Colonic mucosa (tissue), 4 donors: ENCODE measurements around the gene ELOVL2. TPM values are rescaled to one million over a fixed set of nuclear protein-coding genes. Genes with fewer than 3 reads are reported as not detected.
"Not testable (repeated sequence)": the region's sequence is repeated elsewhere in the genome, so short reads cannot be mapped to it uniquely, and the experiment has no call there.

Source experiments
- DNase-seq: peaks from one replicate; pipeline ENCODE4 v3.0.0-alpha.2; 2020
- H3K27ac ChIP-seq: fragments of 200-600 bp; one replicate; pipeline ENCODE4 v1.8.0; 2021
- H3K27me3 ChIP-seq: fragments of 200-600 bp; one replicate; pipeline ENCODE4 v1.8.0; 2021
- H3K36me3 ChIP-seq: fragments of 200-600 bp; one replicate; pipeline ENCODE4 v1.8.0; 2021
- H3K4me1 ChIP-seq: fragments of 200-600 bp; one replicate; pipeline ENCODE4 v1.8.0; 2021; ENCODE audit warnings: mild to moderate bottlenecking
- H3K4me3 ChIP-seq: fragments of 200-600 bp; one replicate; pipeline ENCODE4 v1.8.0; 2021
- H3K9ac ChIP-seq, 2 donors: one replicate each; pipeline ENCODE4 v1.7.0; 2013; ENCODE audit warnings: control low read depth in 2 of 2, low read depth in 2 of 2, low read length in 2 of 2
- H3K9me3 ChIP-seq: fragments of 200-600 bp; one replicate; pipeline ENCODE4 v1.8.0; 2021
- CTCF ChIP-seq: fragments of 200-600 bp; IDR thresholded peaks from one replicate; pipeline ENCODE4 v1.8.0; 2022; ENCODE audit warnings: antibody characterized with exemption, mild to moderate bottlenecking
- intact Hi-C: fragments of 100-400 bp; cut with DNase I; formaldehyde crosslinking; loops from one replicate; pipeline ENCODE4 v1.14.1; 2022
- total RNA-seq, 2 donors: library from RNA; stranded (reverse); fragmentation: NEBNext Ultra II Directional in 1 of 2; extraction: Animal tissue kit (Norgen Biotek cat#: 25700) in 1 of 2; gene quantifications; one replicate each; pipeline ENCODE4 v1.2.1, GENCODE V29; 2021
- donor health status: healthy.
- donor health status: DM: no; HTN: no; CAD: no.
- donor health status: DM: no; HTN: no; CAD: no.

The ELOVL2 gene
- total RNA-seq, 2 donors from 2014 or later: 0.05 to 0.11 TPM

- no peak for DNase-seq
- intact Hi-C loops: no loop called here
- Histone ChIP-seq H3K36me3 (no peaks in the 10 kb centered on the region), H3K4me1 (no peaks in the 10 kb centered on the region), H3K4me3 (no peak overlapping the region), H3K9ac (no peak overlapping the region), H3K27me3 (peaks cover 4% of the 10 kb centered on the region), H3K9me3 (no peaks in the 10 kb centered on the region), H3K27ac (no peak overlapping the region)
- TF ChIP-seq CTCF: no peak
Measured at GRCh38 chr6:11009353-11009752, 34.8 kb downstream of the ELOVL2 start.

GRCh38 chr6:11008821-11009220, 35.3 kb downstream of the ELOVL2 start:
- no peak for TF ChIP-seq CTCF
- Histone ChIP-seq H3K9me3 (no peaks in the 10 kb centered on the region), H3K27me3 (peaks cover 4% of the 10 kb centered on the region), H3K4me1 (no peaks in the 10 kb centered on the region), H3K9ac (no peak overlapping the region), H3K36me3 (no peaks in the 10 kb centered on the region), H3K27ac (no peak overlapping the region), H3K4me3 (no peak overlapping the region)
- DNase-seq: no peak
- intact Hi-C loops: no loop called here

GRCh38 chr6:11007715-11008608, 36.1 kb downstream of the ELOVL2 start:
- intact Hi-C loops: no loop called here
- Histone ChIP-seq H3K27ac (no peak overlapping the region), H3K4me3 (no peak overlapping the region), H3K4me1 (no peaks in the 10 kb centered on the region), H3K9me3 (no peaks in the 10 kb centered on the region), H3K27me3 (no peaks in the 10 kb centered on the region), H3K36me3 (no peaks in the 10 kb centered on the region), H3K9ac (no peak overlapping the region)
- no peak for DNase-seq
- no peak for TF ChIP-seq CTCF

GRCh38 chr6:11006061-11006460, 38.0 kb downstream of the ELOVL2 start:
- DNase-seq: no peak
- TF ChIP-seq CTCF: no peak
- no peak overlapping the region for H3K4me3 ChIP-seq
- no peaks in the 10 kb centered on the region for H3K27me3 ChIP-seq
- intact Hi-C loops: no loop called here
- no peak overlapping the region for H3K9ac ChIP-seq
- H3K9me3 ChIP-seq: no peaks in the 10 kb centered on the region
- no peaks in the 10 kb centered on the region for H3K4me1 ChIP-seq
- H3K36me3 ChIP-seq: no peaks in the 10 kb centered on the region
- H3K27ac ChIP-seq: no peak overlapping the region

GRCh38 chr6:11003297-11003696, 40.8 kb downstream of the ELOVL2 start:
- intact Hi-C loops, H3K4me3 ChIP-seq: not testable (repeated sequence)

GRCh38 chr6:11002176-11002575, 41.9 kb downstream of the ELOVL2 start:
- TF ChIP-seq CTCF: no peak
- Histone ChIP-seq H3K9ac (no peak overlapping the region), H3K27ac (no peak overlapping the region), H3K9me3 (no peaks in the 10 kb centered on the region), H3K27me3 (no peaks in the 10 kb centered on the region), H3K36me3 (no peaks in the 10 kb centered on the region), H3K4me1 (no peaks in the 10 kb centered on the region), H3K4me3 (no peak overlapping the region)
- DNase-seq: no peak
- intact Hi-C loops: no loop called here

More at GRCh38 chr6:11003297-11003696, 40.8 kb downstream of the ELOVL2 start:
- not testable (repeated sequence) for H3K9ac ChIP-seq, H3K27ac ChIP-seq, H3K36me3 ChIP-seq, H3K9me3 ChIP-seq, H3K4me1 ChIP-seq, H3K27me3 ChIP-seq, DNase-seq
